T-helper 2 cell treated with Interferon-gamma antibody and Interleukin-4, amounts not matched to agents 100 ng/mL and 5 ng/mL, for 36 hours (primary cell): Measurements from ENCODE around the gene FERMT2. TPM values are rescaled to one million over a fixed set of nuclear protein-coding genes. Genes with fewer than 3 reads are reported as not detected.
"Not testable (repeated sequence)": the region's sequence is repeated elsewhere in the genome, so short reads cannot be mapped to it uniquely, and the experiment has no call there.

Source experiments
- intact Hi-C: fragments of 100-400 bp; cut with micrococcal nuclease; formaldehyde crosslinking; loops from one replicate; pipeline ENCODE4 v1.15.1; 2023
- total RNA-seq: library from RNA; stranded (reverse); gene quantifications from 2 replicates; pipeline ENCODE4 v1.2.3, GENCODE V29; 2022

Gene FERMT2
- total RNA-seq, 1 donor from 2014 or later: 1.3 TPM

DNA sequence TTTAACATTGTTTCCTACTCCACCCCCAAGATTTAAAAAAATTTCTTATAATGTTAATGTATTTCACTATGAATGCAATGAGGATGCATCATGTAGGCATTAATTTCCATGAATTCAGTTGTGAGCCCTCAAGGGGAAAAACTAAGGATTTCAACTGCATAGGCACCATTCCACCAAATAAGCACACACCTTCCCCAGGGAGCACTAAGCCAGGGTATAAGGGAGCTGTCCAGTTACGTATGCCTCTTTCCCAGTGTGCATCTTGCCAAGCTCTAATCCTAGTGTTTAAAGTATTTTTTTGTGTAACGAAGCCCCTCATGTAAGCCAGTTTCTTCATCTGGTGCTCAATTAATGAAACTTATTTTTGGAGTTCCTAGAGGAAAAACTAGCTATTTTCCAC, 6.6 kb downstream of the FERMT2 start:
- intact Hi-C loops: no loop called here

DNA sequence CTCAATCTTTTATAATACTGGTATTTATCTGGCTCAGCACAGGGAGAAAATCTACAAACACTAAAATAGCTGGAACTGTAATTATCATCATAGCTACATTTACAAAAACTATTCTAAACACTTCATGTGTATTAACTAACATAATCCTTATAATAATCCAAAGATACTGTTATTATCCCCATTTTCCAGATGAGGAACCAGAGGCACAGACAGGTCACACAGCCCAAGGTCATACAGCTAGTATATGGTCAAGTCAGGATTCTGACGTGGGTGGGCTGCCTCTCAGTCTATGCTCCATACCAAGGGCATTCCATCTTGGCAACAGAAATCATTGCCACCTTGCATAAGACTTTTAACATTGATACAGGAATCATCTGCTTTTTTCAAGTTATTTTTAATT, 11.4 kb downstream of the FERMT2 start:
- intact Hi-C loops: no loop called here

- intact Hi-C loops: no loop called here
Observed at GRCh38 chr14:52937869-52938268, 13.0 kb downstream of the FERMT2 start.

- intact Hi-C loops: no loop called here
Observed at GRCh38 chr14:52937306-52937705, 13.5 kb downstream of the FERMT2 start.

DNA sequence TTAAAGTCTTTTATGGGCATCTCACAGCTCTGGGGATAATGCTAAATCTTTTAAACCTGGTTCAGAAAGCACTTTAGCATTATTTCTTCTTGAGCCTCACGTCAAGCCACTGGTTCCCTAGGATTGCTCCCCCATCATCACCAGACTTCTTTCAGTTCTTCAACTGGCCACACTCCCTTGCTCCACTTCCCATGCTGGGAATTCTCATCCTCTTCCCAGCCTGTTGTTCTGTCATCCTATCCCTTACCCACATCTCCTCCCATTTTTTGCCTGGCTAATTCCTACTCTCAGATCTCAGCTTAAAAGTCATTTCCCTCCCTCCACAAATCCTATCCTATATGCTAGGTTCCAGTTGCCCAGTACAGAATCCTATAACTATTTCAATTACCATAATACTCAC, 14.4 kb downstream of the FERMT2 start:
- intact Hi-C loops: no loop called here

GRCh38 chr14:52935833-52936232, 15.0 kb downstream of the FERMT2 start:
- intact Hi-C loops: no loop called here

- intact Hi-C loops: no loop called here
Observed at GRCh38 chr14:52934762-52935161, 16.1 kb downstream of the FERMT2 start.

GRCh38 chr14:52929192-52929807, 21.6 kb downstream of the FERMT2 start:
- intact Hi-C loops: no loop called here

- intact Hi-C loops: no loop called here
Observed at GRCh38 chr14:52926953-52927352, 23.9 kb downstream of the FERMT2 start.

DNA sequence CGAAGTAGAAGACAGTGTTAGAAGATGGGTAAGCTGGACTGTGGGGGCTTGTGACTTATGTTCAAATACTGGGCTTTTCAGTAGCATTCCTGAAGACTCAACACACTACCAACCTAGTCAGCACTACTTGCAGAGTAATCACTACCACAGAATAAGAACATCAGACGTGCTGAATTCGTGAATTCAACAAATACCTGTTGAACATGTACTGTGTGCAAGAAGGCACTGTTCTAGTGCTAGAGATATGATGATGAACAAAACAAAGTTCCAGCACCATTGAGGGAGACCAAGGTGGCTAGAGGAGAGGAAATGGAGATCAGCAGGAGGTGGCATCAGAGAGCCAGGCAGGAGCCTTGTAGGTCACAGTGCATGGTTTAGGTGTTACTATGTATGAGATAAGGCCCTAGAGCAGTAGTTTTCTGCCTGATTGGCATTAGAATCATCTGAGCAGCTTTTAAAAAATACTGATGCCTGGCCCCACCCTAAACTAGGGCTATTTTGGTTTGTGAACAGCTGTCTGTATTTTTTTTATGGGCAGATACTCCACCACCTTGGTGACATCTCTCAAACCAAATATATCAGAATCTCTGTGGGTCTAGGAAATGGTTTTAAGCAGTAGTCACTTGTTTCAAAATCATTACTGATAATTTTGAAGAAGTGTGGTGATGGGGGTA, 26.8 kb downstream of the FERMT2 start:
- intact Hi-C loops: no loop called here

DNA sequence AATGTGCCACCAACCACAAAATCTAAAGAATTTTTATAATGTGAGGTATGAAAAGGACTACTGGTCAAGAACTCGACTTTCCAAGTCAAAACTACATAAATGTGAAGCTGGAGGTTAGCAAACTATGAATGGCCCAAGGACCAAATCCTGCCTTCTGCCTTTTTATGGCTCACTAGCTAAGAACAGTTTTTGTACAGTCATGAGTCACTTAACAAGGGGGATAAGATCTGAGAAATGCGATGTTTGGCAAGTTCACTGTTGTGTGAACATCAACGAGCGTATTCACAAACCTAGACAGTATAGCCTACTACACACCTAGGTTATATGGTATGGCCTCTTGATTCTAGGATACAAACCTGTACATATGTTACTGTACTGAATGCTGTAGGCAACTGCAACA, 28.2 kb downstream of the FERMT2 start:
- intact Hi-C loops: no loop called here

DNA sequence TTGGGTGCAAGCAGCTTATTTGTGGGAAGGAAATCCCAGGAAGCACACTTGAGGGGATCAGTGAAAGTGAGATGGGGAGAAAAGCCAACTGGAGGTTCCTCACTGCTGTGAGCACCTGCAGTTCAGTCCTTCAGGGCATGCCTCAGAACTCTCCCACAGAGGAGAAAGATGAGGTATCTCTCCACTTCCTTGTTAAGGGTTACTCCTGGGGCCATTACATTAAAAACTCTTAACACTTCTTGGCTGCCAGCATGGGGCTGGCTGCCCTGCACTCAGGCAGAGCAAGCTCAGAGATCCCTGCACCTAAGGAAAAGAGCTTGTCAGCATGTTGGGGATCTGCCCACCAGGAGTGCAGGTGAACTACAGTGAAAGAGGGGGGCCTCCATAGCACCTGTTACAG, 28.8 kb downstream of the FERMT2 start:
- intact Hi-C loops: no loop called here

DNA sequence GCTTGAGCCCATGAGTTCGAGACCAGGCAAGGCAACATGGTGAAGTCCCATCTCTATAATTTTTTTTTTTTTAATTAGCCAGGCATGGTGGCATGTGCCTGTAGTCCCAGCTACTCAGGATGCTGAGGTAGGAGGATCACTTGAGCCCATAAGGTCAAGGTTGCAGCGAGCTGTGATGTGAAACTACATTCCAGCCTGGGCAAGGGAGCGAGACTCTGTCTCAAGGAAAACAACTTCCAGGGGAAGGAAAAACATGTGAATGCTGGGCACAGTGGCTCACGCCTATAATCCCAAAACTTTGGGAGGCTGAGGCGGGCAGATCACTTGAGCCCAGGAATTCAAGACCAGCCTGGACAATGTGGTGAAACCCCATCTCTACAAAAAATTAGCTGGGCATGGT, 30.4 kb downstream of the FERMT2 start:
- intact Hi-C loops: not testable (repeated sequence)

DNA sequence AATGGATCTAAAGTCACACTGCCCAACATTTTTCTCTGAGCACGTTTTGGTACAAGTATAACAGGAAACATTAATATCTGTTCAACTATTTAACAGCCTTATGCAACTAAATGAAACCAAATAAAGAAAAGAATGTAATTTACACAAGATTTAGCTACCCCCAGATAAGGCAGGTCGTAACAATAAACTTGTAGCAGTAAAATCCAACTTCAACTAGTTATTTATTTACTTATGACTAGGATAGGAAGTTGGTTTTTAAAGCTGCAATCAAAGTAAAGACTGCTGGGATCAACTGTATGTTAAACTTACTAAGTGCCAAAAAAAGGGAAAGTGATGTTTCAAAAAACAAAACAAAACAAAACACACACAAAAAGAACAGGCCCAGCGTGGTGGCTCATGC, 30.9 kb downstream of the FERMT2 start:
- intact Hi-C loops: loop anchor here (2.0 kb wide), 1 partner anchor 29 kb away; no protein-coding TSS in a partner anchor

DNA sequence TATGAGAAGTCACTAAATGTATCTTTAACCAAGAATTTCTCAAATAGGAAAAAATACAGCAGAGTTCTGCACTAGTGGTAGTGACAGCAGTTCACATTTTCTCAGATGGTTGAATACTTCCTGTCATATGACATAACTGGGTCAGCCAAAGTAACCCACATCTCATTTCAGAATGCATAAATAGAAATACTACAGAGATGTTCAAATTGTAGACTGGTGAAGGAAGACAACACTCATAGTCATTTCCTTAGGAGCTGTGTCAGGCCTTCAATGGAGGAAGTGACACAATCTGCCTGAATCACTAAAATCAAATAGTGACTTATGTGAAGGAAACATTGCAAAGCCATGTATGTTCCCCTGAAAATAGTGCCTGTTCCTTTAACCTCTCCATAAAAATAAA, 32.4 kb downstream of the FERMT2 start:
- intact Hi-C loops: loop anchor here (2.0 kb wide), 1 partner anchor 30 kb away; no protein-coding TSS in a partner anchor

- intact Hi-C loops: loop anchor here (2.0 kb wide), 1 partner anchor 31 kb away; no protein-coding TSS in a partner anchor
Observed at GRCh38 chr14:52917735-52918134, 33.1 kb downstream of the FERMT2 start.

DNA sequence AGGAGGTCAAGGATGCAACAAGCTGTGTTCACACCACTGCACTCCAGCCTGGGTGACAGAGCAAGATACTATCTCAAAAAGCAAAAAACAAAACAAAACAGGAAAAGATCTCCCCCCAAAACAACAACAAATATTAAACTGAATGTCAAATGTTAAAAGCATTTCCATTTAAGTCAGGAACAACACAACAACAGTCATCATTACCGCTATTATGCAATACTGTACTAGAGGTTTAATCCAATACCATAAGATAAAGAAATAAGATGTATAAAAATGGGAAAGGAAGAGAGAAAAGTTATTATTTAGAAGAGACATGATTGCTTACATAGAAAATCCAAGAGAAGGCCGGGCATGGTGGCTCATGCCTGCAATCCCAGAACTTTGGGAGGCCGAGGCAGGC, 36.6 kb downstream of the FERMT2 start:
- intact Hi-C loops: no loop called here

DNA sequence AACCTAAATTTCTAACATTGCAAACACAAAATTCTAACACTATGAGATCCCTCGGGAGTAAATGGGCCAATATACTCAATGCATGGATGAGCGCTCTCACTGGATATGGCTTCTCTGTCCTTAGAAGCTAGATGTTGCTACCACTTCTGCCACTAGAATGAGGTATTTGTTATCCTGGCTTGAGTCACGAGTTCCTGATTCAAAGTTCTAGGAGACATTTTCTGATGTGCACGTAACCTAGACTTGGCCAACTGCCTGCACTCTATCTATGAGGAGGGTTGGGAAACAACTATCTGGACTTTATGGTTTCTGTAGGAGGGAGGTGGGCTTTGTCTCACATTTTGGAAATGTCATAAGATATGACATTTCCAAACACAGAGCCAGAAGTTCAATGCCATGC, 37.6 kb downstream of the FERMT2 start:
- intact Hi-C loops: no loop called here

DNA sequence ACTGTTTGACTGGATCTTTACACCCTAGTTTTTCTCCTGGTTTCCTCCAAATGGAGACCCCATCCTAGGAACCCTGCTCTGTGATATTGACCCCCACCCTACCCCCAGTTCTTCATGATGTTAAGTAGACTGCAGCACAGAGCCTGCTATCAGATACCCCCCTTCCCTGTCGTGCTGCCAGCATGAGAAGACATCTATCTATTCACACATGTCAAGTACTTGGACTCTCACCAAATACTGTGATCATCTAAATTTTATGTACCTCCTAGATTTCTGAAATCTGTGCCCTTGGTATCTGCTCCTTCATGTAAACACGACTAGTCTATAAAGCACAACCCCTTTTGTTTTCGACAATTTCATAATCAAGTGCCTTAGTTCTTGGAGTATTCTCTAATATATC, 38.9 kb downstream of the FERMT2 start:
- intact Hi-C loops: no loop called here

DNA sequence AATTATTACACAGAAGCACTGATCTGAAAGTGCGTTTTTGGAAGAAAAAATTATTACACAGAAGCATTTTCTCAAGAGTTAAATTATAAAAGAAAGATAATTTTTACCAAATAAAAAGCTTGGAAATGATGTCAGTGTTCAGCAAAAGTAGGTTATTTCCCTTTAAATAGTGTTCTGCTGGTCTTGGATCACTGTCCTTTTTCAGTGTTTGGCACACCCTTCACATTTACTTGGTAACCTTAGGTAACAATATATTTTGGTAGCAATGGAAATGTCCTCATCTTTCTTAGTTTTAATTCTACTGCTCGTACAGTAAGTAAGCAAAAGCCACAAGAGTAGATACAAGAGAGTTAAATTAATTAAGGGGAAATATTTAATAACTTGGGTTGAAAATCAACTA, 40.3 kb downstream of the FERMT2 start:
- intact Hi-C loops: no loop called here

DNA sequence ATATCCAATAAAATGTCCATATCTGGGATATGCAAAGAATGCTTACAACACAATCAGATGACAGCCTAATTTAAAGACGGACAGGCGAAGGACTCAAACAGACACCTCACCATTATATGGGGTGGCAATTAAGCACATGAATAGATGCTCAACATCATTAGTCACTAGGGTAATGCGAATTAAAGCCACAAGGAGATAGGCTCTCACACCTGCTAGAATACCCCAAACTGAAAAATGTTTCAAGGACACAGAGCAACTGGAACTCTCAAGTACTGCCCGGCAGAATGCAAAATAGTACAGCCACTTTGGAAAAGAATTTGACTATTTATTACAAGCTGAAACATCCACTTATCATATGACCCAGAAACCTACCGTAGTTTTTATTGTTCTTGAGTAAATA, 42.9 kb downstream of the FERMT2 start:
- intact Hi-C loops: no loop called here

- intact Hi-C loops: no loop called here
Observed at GRCh38 chr14:52906141-52906601, 44.7 kb downstream of the FERMT2 start.

DNA sequence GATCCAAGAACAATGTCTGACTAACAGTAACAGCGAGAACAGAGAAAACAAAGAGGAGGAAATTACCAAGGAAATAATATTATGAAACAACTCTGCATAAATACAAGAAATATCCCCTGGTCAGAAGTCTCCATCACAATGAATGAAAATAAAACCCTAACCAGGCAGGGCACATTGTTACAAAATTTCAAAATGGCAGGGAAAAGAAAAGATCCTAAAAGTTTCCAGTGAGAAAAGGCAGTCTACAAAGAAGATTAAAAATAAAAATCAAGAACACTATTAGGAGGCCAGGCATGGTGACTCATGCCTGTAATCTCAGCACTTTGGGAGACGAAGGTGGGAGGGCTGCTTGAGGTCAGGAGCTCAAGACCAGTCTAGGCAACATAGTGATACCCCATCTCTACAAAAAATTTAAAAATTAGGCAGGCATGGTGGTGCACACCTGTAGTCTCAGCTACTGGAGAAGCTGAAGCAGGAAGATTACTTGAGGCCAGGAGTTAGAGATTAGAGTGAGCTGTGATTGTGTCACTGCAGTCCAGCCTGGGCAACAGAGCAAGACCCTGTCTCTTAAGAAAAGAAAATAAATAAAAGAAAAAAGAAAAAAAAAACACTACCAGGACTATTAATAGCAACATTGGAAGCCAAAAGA, 47.8 kb downstream of the FERMT2 start:
- intact Hi-C loops: no loop called here
